Right atrium auricular region (tissue), 2 donors: Measurements from ENCODE around the gene TTI1. TPM values are rescaled to one million over a fixed set of nuclear protein-coding genes. Genes with fewer than 3 reads are reported as not detected.

Experiments
- DNase-seq: peaks from one replicate; pipeline ENCODE4 v3.0.0-alpha.2; 2019; ENCODE audit warnings: low spot score
- H3K27ac ChIP-seq, 2 donors: fragments of 200-600 bp; sonication (generic); 1 replicate in 1 of 2; 2 replicates in 1 of 2; pipeline ENCODE4 v1.5.1; 2016 to 2019
- H3K27me3 ChIP-seq, 2 donors: fragments of 200-600 bp; sonication (generic); one replicate each; pipeline versions ENCODE4 v1.5.1 to v1.6.0; 2017 to 2019
- H3K36me3 ChIP-seq: fragments of 200-600 bp; sonication (generic); one replicate; pipeline ENCODE4 v1.5.1; 2016
- H3K4me1 ChIP-seq, 2 donors: fragments of 200-600 bp; sonication (generic); one replicate each; pipeline versions ENCODE4 v1.5.1 to v1.6.0; 2017 to 2019
- H3K4me3 ChIP-seq, 2 donors: fragments of 200-600 bp; sonication (generic); 1 replicate in 1 of 2; 2 replicates in 1 of 2; pipeline ENCODE4 v1.5.1; 2017 to 2019; ENCODE audit warnings: mild to moderate bottlenecking in 1 of 2, moderate library complexity in 1 of 2
- H3K9me3 ChIP-seq, 2 donors: fragments of 200-600 bp; sonication (generic); one replicate each; pipeline ENCODE4 v1.5.1; 2019
- total RNA-seq, 2 donors: library from RNA; depleted of rRNA; stranded (reverse); fragments of >200 nt; gene quantifications; one replicate each; pipeline ENCODE4 v1.1.0, GENCODE V29; 2016
- TF ChIP-seq, protein P1 (sequence below), 2 donors: fragments of 200-600 bp; sonication (generic); IDR thresholded peaks; one replicate each; pipeline ENCODE4 v1.5.1; 2019; ENCODE audit warnings: antibody characterized with exemption in 2 of 2

Gene TTI1
- total RNA-seq, 2 donors from 2014 or later: 10.8 to 11.5 TPM

GRCh38 chr20:38008233-38008944, 24.9 kb downstream of the TTI1 start:
- Histone ChIP-seq H3K36me3 (peaks cover 21% of the 10 kb centered on the region), H3K27ac (no peak overlapping the region), H3K4me3 (no peak overlapping the region), H3K27me3 (no peaks in the 10 kb centered on the region), H3K9me3 (no peaks in the 10 kb centered on the region), H3K4me1 (no peaks in the 10 kb centered on the region)
- TF ChIP-seq, protein P1, sequence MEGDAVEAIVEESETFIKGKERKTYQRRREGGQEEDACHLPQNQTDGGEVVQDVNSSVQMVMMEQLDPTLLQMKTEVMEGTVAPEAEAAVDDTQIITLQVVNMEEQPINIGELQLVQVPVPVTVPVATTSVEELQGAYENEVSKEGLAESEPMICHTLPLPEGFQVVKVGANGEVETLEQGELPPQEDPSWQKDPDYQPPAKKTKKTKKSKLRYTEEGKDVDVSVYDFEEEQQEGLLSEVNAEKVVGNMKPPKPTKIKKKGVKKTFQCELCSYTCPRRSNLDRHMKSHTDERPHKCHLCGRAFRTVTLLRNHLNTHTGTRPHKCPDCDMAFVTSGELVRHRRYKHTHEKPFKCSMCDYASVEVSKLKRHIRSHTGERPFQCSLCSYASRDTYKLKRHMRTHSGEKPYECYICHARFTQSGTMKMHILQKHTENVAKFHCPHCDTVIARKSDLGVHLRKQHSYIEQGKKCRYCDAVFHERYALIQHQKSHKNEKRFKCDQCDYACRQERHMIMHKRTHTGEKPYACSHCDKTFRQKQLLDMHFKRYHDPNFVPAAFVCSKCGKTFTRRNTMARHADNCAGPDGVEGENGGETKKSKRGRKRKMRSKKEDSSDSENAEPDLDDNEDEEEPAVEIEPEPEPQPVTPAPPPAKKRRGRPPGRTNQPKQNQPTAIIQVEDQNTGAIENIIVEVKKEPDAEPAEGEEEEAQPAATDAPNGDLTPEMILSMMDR (IDR thresholded peaks at IDR 0.05): no peak
- DNase-seq: no peak

DNA sequence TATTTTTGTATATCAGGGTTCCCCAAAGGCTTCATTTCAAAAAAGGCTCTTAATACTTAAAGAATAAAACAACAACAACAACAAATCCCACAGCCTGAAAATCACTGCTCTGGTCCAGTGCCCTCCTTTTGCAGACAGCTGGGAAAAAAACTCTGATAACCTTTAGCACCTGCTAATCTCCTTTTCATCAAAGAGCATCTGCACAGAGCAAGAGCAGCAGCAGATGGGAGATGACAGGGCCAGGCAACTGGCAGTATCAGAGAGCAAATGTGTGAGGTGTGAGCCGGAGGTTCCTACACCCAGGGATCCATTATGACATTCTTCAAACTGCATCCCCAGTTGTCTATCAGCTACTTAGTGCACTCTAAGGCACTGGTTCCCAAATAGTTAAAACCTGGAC, 25.7 kb downstream of the TTI1 start:
- DNase-seq: no peak
- Histone ChIP-seq H3K27me3 (no peaks in the 10 kb centered on the region), H3K27ac (no peak overlapping the region), H3K4me1 (no peaks in the 10 kb centered on the region), H3K36me3 (peaks cover 19% of the 10 kb centered on the region), H3K9me3 (no peaks in the 10 kb centered on the region), H3K4me3 (no peak overlapping the region)
- TF ChIP-seq, protein P1 (IDR thresholded peaks at IDR 0.05): no peak

- Histone ChIP-seq H3K4me1 (no peaks in the 10 kb centered on the region), H3K9me3 (no peaks in the 10 kb centered on the region), H3K4me3 (no peak overlapping the region), H3K27me3 (no peaks in the 10 kb centered on the region), H3K36me3 (peaks cover 23% of the 10 kb centered on the region), H3K27ac (no peak overlapping the region)
- DNase-seq: no peak
- TF ChIP-seq, protein P1 (IDR thresholded peaks at IDR 0.05): no peak
These were observed 27.4 kb downstream of the TTI1 start for GRCh38 chr20:38005903-38006302.

GRCh38 chr20:38004416-38004815, 28.8 kb downstream of the TTI1 start:
- TF ChIP-seq, protein P1 (IDR thresholded peaks at IDR 0.05): no peak
- H3K27ac ChIP-seq: no peak overlapping the region
- H3K36me3 ChIP-seq: peaks cover 38% of the 10 kb centered on the region
- DNase-seq: no peak
- no peaks in the 10 kb centered on the region for H3K27me3 ChIP-seq
- no peaks in the 10 kb centered on the region for H3K4me1 ChIP-seq
- H3K4me3 ChIP-seq: no peak overlapping the region
- no peaks in the 10 kb centered on the region for H3K9me3 ChIP-seq

GRCh38 chr20:38002422-38002821, 30.8 kb downstream of the TTI1 start:
- Histone ChIP-seq H3K36me3 (peaks cover 58% of the 10 kb centered on the region), H3K9me3 (no peaks in the 10 kb centered on the region), H3K4me3 (no peak overlapping the region), H3K27ac (no peak overlapping the region), H3K27me3 (no peaks in the 10 kb centered on the region), H3K4me1 (no peaks in the 10 kb centered on the region)
- TF ChIP-seq, protein P1 (IDR thresholded peaks at IDR 0.05): no peak
- DNase-seq: no peak

- no peak overlapping the region for H3K27ac ChIP-seq
These were observed 31.3 kb downstream of the TTI1 start for GRCh38 chr20:38001981-38002380.

More at GRCh38 chr20:38001981-38002380, 31.3 kb downstream of the TTI1 start:
- TF ChIP-seq, protein P1 (IDR thresholded peaks at IDR 0.05): no peak
- Histone ChIP-seq H3K4me1 (no peaks in the 10 kb centered on the region), H3K36me3 (peaks cover 62% of the 10 kb centered on the region), H3K27me3 (no peaks in the 10 kb centered on the region), H3K9me3 (no peaks in the 10 kb centered on the region), H3K4me3 (no peak overlapping the region)
- no peak for DNase-seq
